Loucy (cell line): ENCODE results near the gene WNT11.

ENCODE experiments used
- CTCF ChIP-seq: fragments of 200-600 bp; sonication (generic); conservative IDR thresholded peaks from 2 replicates; pipeline ENCODE4 v1.5.1; 2014; ENCODE audit warnings: mild to moderate bottlenecking, antibody characterized with exemption, low read length
- EZH2phosphoT487 ChIP-seq: fragments of 200-600 bp; IDR thresholded peaks from 2 replicates; pipeline ENCODE4 v1.6.1; 2018; ENCODE audit warnings: antibody characterized with exemption, mild to moderate bottlenecking, moderate library complexity, borderline replicate concordance

- TF ChIP-seq CTCF (no peak), EZH2phosphoT487 (no peak)
These were observed 35.1 kb upstream of the WNT11 start for GRCh38 chr11:76241243-76242000.
